ENCODE measurements around the gene PLCD3. TPM values are rescaled to one million over a fixed set of nuclear protein-coding genes. Genes with fewer than 3 reads are reported as not detected.

PLCD3 gene
- total RNA-seq, 1 donor from 2014 or later = 2.4 TPM

DNA sequence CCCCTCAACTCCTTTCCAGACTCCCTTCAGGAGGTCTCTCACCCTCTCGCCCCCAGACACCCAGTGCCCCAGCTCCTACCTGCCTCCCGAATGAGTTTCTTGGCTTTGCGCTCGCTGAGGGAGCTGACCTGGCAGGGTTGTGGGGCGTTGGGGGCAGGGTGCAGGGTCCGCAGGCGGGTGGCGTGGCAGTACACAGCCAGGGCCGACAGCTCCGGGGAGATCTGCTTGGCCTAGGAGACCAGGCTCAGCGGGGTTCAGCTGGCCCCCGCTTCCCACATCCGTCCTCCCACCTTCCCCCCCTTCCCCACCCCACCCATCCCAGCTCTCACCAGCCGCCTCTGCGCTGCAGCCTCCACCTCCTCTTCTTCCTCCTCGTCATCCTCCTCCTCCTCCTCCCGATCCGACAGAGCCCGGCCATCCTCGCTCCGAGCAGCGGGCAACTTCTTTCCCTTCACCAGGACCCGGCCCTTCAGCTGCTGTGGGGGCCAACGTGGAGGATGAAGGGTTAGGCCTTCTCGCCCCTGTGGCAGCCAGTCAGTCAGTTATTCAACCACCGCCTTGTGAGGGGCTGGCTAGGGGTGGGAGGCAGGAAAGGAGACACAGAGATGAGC is 17.2 kb downstream of the PLCD3 start:
- Mint-ChIP-seq H3K4me3 (no peak overlapping the region), H3K27ac (no peak overlapping the region), H3K36me3 (ENCODE audit: low read depth) (no peaks in the 10 kb centered on the region), H3K27me3 (ENCODE audit: insufficient read depth) (peaks cover 7% of the 10 kb centered on the region), H3K4me1 (ENCODE audit: low read depth) (no peaks in the 10 kb centered on the region), H3K9me3 (no peaks in the 10 kb centered on the region)
- intact Hi-C loops (cut with micrococcal nuclease) = no loop called here
- no peak for DNase-seq (ENCODE audit: low spot score)

DNA sequence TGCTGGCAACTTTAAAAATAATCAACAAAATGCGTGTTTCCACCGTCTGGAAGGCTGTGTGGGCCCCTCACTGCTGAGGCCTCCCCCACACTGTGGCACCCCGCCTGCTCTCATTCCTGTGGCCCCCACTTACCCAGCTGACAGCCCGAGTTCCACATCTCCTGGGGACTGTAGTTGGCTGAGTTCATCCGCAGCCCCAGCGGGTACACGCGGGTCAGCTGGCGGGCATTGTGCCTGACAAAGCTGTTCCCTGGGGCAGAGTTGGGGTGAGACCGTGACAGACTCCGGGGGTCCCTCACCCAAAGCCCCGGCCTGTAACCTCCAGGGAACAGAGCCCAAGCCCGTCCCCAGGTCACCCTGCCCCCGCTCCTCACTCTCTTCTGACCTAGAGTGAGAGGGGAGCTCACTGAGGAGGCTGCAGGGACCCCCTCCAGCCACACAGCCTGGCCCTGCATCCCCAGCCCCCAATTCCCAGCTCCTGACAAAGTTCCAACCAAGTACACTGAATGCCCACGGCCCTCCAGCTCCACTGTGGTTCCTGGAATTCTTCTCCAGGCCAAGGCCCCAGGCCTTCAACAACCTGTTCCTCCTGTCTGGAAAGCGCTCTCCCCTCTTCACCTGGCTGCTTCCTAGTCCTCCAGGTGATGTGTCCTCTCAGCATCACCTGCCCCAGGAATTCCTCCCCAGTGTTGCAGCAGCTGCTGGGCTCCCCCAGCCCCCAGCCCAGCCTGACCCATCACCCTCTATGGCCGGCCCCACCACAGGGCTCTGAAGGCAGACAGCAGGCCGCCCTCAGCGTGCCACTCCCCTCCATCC is 18.0 kb downstream of the PLCD3 start:
- Mint-ChIP-seq H3K4me3 (no peak overlapping the region), H3K9me3 (no peaks in the 10 kb centered on the region), H3K36me3 (ENCODE audit: low read depth) (no peaks in the 10 kb centered on the region), H3K27ac (no peak overlapping the region), H3K4me1 (ENCODE audit: low read depth) (no peaks in the 10 kb centered on the region), H3K27me3 (ENCODE audit: insufficient read depth) (peaks cover 4% of the 10 kb centered on the region)
- no peak for DNase-seq (ENCODE audit: low spot score)
- intact Hi-C loops (cut with micrococcal nuclease) = no loop called here

DNA sequence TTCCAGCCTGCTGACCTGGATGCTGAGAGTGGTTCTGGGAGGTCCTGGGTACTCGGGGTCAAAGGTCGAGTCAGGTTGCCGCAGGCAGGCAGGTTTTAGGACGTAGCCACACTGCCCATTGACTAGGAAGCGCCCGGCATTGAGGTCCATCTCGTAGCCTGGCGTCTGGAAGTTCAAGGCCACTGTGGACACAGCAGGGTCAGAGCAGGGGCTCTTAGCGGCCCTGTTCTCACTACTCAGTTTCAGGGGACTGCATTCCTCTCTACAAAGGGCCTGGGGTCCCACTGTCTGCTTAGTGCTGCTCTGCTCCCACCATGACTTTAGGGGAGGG is 18.9 kb downstream of the PLCD3 start:
- Mint-ChIP-seq H3K27ac (no peak overlapping the region), H3K4me3 (no peak overlapping the region), H3K4me1 (ENCODE audit: low read depth) (no peaks in the 10 kb centered on the region), H3K9me3 (no peaks in the 10 kb centered on the region), H3K36me3 (ENCODE audit: low read depth) (no peaks in the 10 kb centered on the region), H3K27me3 (ENCODE audit: insufficient read depth) (no peaks in the 10 kb centered on the region)
- intact Hi-C loops (cut with micrococcal nuclease) = no loop called here
- no peak for DNase-seq (ENCODE audit: low spot score)

DNA sequence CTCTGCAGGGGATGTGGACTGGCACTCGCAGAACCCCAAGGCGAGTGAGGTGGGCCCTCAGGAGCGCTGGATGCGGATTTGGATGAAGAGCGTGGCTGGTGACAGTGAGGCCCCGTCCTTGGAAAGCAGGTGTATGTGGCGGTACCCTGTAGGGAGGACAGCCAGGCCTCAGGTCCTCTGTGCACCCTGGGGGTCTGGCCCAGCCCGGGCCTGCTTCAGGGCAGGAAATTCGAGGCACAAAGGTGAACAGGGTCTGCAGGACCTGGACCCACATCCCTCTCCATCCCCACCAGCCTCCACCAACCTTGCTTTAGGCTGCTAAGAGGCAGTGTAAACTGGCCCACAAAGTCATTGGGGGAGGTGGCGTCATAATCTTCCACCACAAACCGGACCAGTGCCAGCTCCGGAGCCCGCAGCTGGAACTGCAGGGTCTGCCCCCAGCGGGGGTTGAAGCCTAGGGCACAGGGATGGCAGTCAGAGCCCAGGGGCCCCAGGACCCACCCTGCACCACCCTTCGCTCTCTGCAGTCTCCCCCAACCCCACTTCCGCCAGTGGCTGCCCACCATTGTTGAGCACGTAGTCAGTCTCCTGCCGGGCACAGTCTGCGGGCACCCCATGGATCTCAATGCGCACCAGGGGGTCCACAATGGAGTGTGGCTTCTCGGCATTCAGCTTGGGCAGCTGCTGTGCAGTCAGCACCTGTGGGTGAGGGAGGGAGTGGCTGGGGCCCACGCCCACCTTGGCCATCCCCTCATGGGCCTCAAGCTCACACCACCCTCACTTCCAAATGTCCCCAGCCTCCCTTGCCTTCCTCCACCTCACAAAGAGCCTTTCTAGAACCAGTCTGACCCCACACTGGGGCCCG is 19.5 kb downstream of the PLCD3 start:
- intact Hi-C loops (cut with micrococcal nuclease) = no loop called here
- no peak overlapping the region for H3K27ac Mint-ChIP-seq
- no peaks in the 10 kb centered on the region for H3K4me1 Mint-ChIP-seq (ENCODE audit: low read depth)
- H3K4me3 Mint-ChIP-seq = no peak overlapping the region
- no peaks in the 10 kb centered on the region for H3K27me3 Mint-ChIP-seq (ENCODE audit: insufficient read depth)
- DNase-seq (ENCODE audit: low spot score) = no peak
- H3K36me3 Mint-ChIP-seq (ENCODE audit: low read depth) = peaks cover 4% of the 10 kb centered on the region
- H3K9me3 Mint-ChIP-seq = no peaks in the 10 kb centered on the region

DNA sequence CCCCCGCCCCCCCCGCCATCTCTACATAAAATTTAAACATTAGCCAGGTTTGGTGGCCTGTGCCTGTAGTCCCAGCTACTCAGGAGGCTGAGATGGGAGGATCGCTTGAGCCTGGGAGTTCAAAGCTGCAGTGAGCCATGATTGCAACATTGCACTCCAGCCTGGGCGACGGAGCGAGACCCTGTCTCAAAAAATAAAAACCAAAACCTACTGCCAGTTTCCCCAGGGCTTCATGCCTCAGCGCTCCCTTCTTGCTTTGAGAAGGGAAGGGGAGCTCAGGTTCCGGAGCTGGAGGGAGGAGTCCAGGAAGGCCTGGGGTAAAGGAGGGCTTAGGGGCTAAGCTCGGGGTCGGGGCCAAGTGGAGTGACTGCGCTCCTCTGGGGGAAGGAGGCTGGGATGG is 20.5 kb downstream of the PLCD3 start:
- Mint-ChIP-seq H3K36me3 (ENCODE audit: low read depth) (peaks cover 4% of the 10 kb centered on the region), H3K27ac (no peak overlapping the region)
- intact Hi-C loops (cut with micrococcal nuclease) = no loop called here

DNA sequence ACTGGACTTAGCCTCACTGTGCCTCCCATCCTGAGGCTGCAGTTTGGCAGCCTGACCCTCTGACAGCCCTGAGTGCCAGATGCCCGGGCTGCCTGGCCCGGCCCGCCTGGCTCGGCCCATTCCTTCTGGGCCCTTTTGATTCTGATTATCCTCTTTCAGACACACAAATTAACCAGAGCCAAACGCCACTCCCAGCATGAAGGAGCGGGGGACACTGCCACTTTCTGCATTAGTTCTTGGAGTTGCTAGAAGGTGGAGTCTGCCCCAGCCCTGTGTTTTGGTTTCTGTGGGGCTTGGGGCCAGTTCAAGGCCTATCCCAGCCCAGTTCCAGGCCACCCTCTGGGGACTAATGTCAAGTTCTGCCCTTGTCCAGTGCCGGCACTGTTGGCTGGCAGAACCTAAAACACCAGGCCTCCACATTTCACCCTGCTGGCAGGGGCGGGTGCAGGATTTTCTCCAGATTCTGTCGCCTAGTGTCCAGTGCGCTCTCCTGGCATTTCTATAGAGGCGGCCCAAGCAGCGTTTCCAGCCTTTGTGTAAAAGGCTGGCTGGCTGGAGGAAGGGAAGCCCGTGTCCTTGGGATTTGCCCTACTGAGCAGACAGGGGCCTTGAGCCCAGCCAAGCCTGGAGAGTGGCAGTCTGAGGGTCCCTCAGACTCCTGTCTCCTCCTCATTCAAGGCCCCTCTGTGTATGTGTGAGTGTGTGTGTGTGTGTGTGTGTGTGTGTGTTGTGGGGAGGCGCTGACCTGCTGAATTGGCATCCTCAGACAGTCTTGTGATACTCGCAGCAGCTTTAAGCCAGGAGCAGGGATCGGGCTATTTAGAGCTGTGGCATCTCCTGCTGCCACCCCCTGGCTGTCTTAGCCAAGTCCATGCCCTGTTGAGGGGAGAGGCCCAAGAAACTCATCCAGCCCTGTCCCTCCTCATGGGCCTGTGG is 21.4 kb downstream of the PLCD3 start:
- intact Hi-C loops (cut with micrococcal nuclease) = no loop called here
- H3K9me3 Mint-ChIP-seq = no peaks in the 10 kb centered on the region
- peaks cover 4% of the 10 kb centered on the region for H3K36me3 Mint-ChIP-seq (ENCODE audit: low read depth)
- H3K4me3 Mint-ChIP-seq = no peak overlapping the region
- H3K4me1 Mint-ChIP-seq (ENCODE audit: low read depth) = no peaks in the 10 kb centered on the region
- DNase-seq (ENCODE audit: low spot score) = no peak
- no peaks in the 10 kb centered on the region for H3K27me3 Mint-ChIP-seq (ENCODE audit: insufficient read depth)
- no peak overlapping the region for H3K27ac Mint-ChIP-seq

More for the DNA sequence above, 20.5 kb downstream of the PLCD3 start:
- DNase-seq (ENCODE audit: low spot score) = no peak
- Mint-ChIP-seq H3K4me3 (no peak overlapping the region), H3K27me3 (ENCODE audit: insufficient read depth) (no peaks in the 10 kb centered on the region), H3K9me3 (no peaks in the 10 kb centered on the region), H3K4me1 (ENCODE audit: low read depth) (no peaks in the 10 kb centered on the region)

DNA sequence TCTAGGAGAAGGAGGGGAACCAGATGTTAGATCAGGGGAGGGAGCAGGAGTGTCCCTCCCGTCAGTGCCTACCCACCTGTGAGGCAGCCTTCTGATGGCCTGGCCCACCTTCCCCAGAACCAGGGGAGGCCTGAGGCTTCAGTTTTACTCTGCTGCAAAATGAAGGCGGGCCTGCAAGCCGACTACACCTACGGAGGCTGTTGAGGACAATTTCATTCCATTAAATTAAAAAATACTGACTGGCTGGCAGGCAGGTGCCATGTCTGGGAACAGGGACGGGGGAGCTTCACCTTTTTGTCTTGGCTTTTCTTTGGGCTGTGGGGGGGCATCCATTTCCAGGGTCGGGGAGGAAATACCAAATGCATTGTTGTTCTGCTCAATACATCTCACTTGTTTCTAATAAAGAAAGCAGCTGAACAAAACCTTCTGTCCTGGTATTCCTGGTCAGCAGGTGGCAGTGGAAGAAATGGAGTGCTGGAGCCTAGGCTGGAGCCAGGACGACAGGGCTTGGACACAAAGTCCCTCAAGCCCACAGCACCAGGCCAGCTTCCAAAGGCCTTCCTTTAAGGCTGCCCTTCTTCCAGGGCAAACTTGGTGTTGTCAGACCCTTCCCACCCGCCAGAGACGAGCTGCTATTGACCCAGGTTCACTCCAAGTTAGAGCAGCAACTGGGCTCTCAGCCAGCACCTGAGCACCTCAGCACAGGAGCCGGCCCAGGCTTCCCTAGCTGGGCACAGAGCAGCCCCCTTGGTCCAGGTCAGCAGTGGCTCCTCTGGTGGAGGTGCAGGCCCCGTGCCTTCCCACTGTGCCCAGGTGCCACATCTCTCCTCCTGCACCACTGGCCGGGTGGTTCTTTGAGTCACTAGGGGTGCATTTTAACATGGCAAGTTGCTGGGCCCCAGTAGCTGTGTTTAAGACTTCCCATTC is 23.5 kb downstream of the PLCD3 start:
- Mint-ChIP-seq H3K27me3 (ENCODE audit: insufficient read depth) (no peaks in the 10 kb centered on the region), H3K4me1 (ENCODE audit: low read depth) (no peaks in the 10 kb centered on the region), H3K4me3 (no peak overlapping the region), H3K9me3 (no peaks in the 10 kb centered on the region), H3K36me3 (ENCODE audit: low read depth) (peaks cover 11% of the 10 kb centered on the region), H3K27ac (no peak overlapping the region)
- DNase-seq (ENCODE audit: low spot score) = no peak
- intact Hi-C loops (cut with micrococcal nuclease) = no loop called here

DNA sequence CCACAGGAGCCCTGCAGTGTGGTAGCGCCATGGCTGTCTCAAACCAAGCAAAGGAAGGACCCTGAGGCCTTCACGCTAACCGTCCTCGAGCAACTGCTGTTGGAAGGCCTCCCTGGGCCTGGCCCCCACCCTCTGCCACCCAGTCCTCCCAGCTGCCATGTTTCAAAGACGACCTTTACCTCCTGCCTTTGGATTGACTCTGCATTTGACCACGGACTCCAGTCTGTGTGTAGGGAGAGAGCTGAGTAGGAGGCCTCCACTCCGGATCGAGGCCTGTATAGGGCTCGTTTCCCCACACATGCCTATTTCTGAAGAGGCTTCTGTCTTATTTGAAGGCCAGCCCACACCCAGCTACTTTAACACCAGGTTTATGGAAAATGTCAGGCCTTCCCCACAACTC is 24.3 kb downstream of the PLCD3 start:
- Mint-ChIP-seq H3K9me3 (no peaks in the 10 kb centered on the region), H3K27ac (no peak overlapping the region), H3K4me1 (ENCODE audit: low read depth) (no peaks in the 10 kb centered on the region), H3K4me3 (no peak overlapping the region), H3K27me3 (ENCODE audit: insufficient read depth) (no peaks in the 10 kb centered on the region), H3K36me3 (ENCODE audit: low read depth) (peaks cover 17% of the 10 kb centered on the region)
- no peak for DNase-seq (ENCODE audit: low spot score)
- intact Hi-C loops (cut with micrococcal nuclease) = no loop called here

DNA sequence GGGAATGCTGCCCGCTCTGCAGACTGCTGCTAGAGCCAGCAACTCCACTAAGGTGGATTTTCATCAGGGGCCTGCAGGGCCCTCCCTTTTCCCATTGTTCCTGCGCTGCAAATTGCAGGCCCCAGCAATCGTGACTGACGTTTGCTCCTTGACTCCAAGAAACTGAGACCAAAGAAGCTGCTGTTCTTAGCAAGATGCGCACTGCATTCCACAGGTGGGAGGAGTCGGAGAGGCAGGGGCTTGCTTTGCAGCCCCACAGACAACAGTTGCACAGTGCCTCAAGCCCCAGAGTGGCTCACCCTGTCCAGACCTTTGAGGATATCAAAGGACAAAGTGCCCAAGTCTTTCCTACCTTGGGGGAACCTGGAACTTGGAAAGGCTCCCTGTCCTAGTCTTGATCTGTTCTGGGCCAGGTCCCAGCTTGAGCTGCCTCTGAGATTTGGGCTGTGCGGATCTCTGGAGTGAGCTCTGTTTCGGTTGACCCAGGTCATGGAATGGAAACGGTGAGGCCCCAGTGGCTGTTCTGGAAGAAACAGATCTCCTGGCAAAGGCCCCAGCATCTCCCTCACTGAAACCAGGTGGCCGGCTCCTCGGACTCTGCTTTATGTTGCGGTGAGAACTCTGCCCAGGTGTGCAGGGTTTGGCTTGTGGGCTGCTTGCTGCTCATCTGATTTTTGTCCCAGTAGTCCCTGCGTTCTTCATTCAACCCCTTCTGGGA is 24.9 kb downstream of the PLCD3 start:
- H3K4me1 Mint-ChIP-seq (ENCODE audit: low read depth) = no peaks in the 10 kb centered on the region
- intact Hi-C loops (cut with micrococcal nuclease) = no loop called here
- no peaks in the 10 kb centered on the region for H3K27me3 Mint-ChIP-seq (ENCODE audit: insufficient read depth)
- no peak for DNase-seq (ENCODE audit: low spot score)
- H3K4me3 Mint-ChIP-seq = no peak overlapping the region
- H3K36me3 Mint-ChIP-seq (ENCODE audit: low read depth) = peaks cover 22% of the 10 kb centered on the region
- no peaks in the 10 kb centered on the region for H3K9me3 Mint-ChIP-seq
- H3K27ac Mint-ChIP-seq = no peak overlapping the region

DNA sequence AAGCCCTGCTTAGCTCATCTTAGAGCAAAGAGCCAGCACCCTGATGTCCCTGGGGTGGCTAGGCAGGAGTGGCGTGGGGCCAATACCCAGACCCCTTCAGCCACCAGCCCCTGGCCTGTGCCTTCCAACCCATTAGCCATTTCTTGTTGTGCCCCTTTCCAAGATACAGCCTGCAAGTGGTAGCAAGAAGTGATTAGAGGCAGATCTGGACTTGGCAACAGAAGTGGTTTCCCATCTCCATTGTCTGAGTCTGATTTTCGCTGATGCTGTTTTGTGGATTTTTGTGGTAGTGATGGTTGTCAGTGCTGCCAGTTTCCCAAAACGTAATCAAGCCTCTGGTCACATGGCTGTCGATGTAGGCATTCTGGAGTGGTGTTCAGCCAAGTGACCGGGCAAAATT is 25.7 kb downstream of the PLCD3 start:
- intact Hi-C loops (cut with micrococcal nuclease) = no loop called here
- no peak overlapping the region for H3K27ac Mint-ChIP-seq

DNA sequence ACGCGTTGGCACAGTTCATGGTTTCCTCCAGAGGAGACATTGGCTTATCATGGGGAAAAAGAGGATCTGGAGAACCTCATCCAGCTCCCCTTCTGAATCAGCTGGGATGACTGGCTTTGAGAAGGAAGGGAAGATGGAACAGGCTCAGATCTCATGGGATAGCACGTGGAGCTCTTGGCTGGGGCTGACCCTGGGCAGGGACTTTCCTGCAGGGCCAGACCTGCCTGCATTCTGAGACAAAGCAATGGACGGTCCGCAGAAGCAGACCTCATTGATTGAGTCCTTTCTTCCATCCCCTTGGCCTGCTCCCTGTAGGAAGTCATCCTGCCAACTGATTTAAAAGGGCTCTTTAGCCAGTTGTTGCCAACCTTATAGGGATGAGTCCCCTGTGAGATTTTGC is 26.2 kb downstream of the PLCD3 start:
- Mint-ChIP-seq H3K27me3 (ENCODE audit: insufficient read depth) (no peaks in the 10 kb centered on the region), H3K36me3 (ENCODE audit: low read depth) (peaks cover 25% of the 10 kb centered on the region), H3K27ac (no peak overlapping the region), H3K9me3 (no peaks in the 10 kb centered on the region), H3K4me3 (no peak overlapping the region), H3K4me1 (ENCODE audit: low read depth) (no peaks in the 10 kb centered on the region)
- DNase-seq (ENCODE audit: low spot score) = no peak
- intact Hi-C loops (cut with micrococcal nuclease) = no loop called here

More for the DNA sequence above, 25.7 kb downstream of the PLCD3 start:
- H3K36me3 Mint-ChIP-seq (ENCODE audit: low read depth) = peaks cover 25% of the 10 kb centered on the region
- no peaks in the 10 kb centered on the region for H3K27me3 Mint-ChIP-seq (ENCODE audit: insufficient read depth)
- no peak overlapping the region for H3K4me3 Mint-ChIP-seq
- no peaks in the 10 kb centered on the region for H3K4me1 Mint-ChIP-seq (ENCODE audit: low read depth)
- no peak for DNase-seq (ENCODE audit: low spot score)
- H3K9me3 Mint-ChIP-seq = no peaks in the 10 kb centered on the region

Measured in activated T-helper 1 cell treated with anti-CD3 and anti-CD28 coated beads, Interleukin-12 subunit alpha, Interleukin-12 subunit beta, Interleukin-2, Interleukin-4 antibody, amounts not matched to agents 30 ng/mL and 10 ng/mL and 1 ng/mL, durations not matched to agents 14 hours and 24 hours and 36 hours (primary cell).